Measurements from ENCODE around the gene IRAK4. TPM values are rescaled to one million over a fixed set of nuclear protein-coding genes. Genes with fewer than 3 reads are reported as not detected.

IRAK4 gene
- total and polyA plus RNA-seq, 12 donors: 9.8 to 25.6 (median 12.4) TPM

- no peak overlapping the region for H3K4me3 ChIP-seq
- intact Hi-C loops (cut with DNase I): no loop called here
- H3K9me3 ChIP-seq (replicated peaks in 1 of 3): no peaks in the 10 kb centered on the region
- no peak for DNase-seq
- no peaks in the 10 kb centered on the region for H3K4me1 ChIP-seq (replicated peaks in 1 of 2)
- H3K27ac ChIP-seq: no peak overlapping the region
- H3K27me3 ChIP-seq: no peaks in the 10 kb centered on the region
- TF ChIP-seq POLR2A (IDR thresholded peaks at IDR 0.05) (no peak), CTCF (IDR thresholded peaks at IDR 0.05) (no peak)
- no peaks in the 10 kb centered on the region for H3K36me3 ChIP-seq (replicated peaks in 1 of 2)
Observed at GRCh38 chr12:43723134-43723533, 35.6 kb upstream of the IRAK4 start.

GRCh38 chr12:43728117-43728516 is 30.6 kb upstream of the IRAK4 start:
- TF ChIP-seq CTCF (IDR thresholded peaks at IDR 0.05) (peak in 4 of 6 experiments; percentile 8 to 40 (median 22)), POLR2A (IDR thresholded peaks at IDR 0.05) (no peak)
- 33 to 47% (median 46%) methylated on average over 2 of the region's 2 CpGs for WGBS, 4 donors
- Histone ChIP-seq H3K4me3 (no peak overlapping the region), H3K27me3 (no peaks in the 10 kb centered on the region), H3K9me3 (replicated peaks in 1 of 3) (no peaks in the 10 kb centered on the region), H3K36me3 (replicated peaks in 1 of 2) (no peaks in the 10 kb centered on the region), H3K4me1 (replicated peaks in 1 of 2) (no peaks in the 10 kb centered on the region), H3K27ac (no peak overlapping the region)
- intact Hi-C loops (cut with DNase I): no loop called here
- DNase-seq: no peak

- no peaks in the 10 kb centered on the region for H3K36me3 ChIP-seq (replicated peaks in 1 of 2)
- intact Hi-C loops (cut with DNase I): no loop called here
Observed at GRCh38 chr12:43728698-43729097, 30.1 kb upstream of the IRAK4 start.

GRCh38 chr12:43730283-43730682 is 28.5 kb upstream of the IRAK4 start:
- no peak for TF ChIP-seq CTCF (IDR thresholded peaks at IDR 0.05)
- no peak for TF ChIP-seq POLR2A (IDR thresholded peaks at IDR 0.05)
- no peak overlapping the region for H3K27ac ChIP-seq

More at GRCh38 chr12:43728698-43729097, 30.1 kb upstream of the IRAK4 start:
- no peak overlapping the region for H3K4me3 ChIP-seq
- TF ChIP-seq CTCF (IDR thresholded peaks at IDR 0.05): no peak
- no peaks in the 10 kb centered on the region for H3K4me1 ChIP-seq (replicated peaks in 1 of 2)
- no peaks in the 10 kb centered on the region for H3K9me3 ChIP-seq (replicated peaks in 1 of 3)
- H3K27me3 ChIP-seq: no peaks in the 10 kb centered on the region
- WGBS, 4 donors: 73 to 87% (median 83%) methylated on average over 1 of the region's 1 CpG
- DNase-seq: no peak
- H3K27ac ChIP-seq: no peak overlapping the region

More at GRCh38 chr12:43730283-43730682, 28.5 kb upstream of the IRAK4 start:
- WGBS, 4 donors: 71 to 84% (median 76%) methylated on average over 4 of the region's 4 CpGs
- Histone ChIP-seq H3K9me3 (replicated peaks in 1 of 3) (no peaks in the 10 kb centered on the region), H3K27me3 (no peaks in the 10 kb centered on the region), H3K4me3 (no peak overlapping the region), H3K4me1 (replicated peaks in 1 of 2) (no peaks in the 10 kb centered on the region), H3K36me3 (replicated peaks in 1 of 2) (no peaks in the 10 kb centered on the region)
- intact Hi-C loops (cut with DNase I): no loop called here
- no peak for DNase-seq
